Mesenteric fat pad (tissue), 1 donor: ENCODE measurements around the gene MBOAT2. TPM values are rescaled to one million over a fixed set of nuclear protein-coding genes. Genes with fewer than 3 reads are reported as not detected.
"Not testable (repeated sequence)": the region's sequence is repeated elsewhere in the genome, so short reads cannot be mapped to it uniquely, and the experiment has no call there.

Source experiments
- DNase-seq: peaks from one replicate; pipeline ENCODE4 v3.0.0-alpha.2; 2020; ENCODE audit warnings: low spot score
- total RNA-seq: library from RNA; stranded (reverse); fragmentation: NEBNext Ultra II Directional; extraction: Animal tissue kit (Norgen Biotek cat#: 25700); gene quantifications from one replicate; pipeline ENCODE4 v1.2.1, GENCODE V29; 2021
- donor health status: DM: yes; HTN: yes; CAD: no.

MBOAT2 gene
- total RNA-seq, 1 donor from 2014 or later = 5.5 TPM

DNA sequence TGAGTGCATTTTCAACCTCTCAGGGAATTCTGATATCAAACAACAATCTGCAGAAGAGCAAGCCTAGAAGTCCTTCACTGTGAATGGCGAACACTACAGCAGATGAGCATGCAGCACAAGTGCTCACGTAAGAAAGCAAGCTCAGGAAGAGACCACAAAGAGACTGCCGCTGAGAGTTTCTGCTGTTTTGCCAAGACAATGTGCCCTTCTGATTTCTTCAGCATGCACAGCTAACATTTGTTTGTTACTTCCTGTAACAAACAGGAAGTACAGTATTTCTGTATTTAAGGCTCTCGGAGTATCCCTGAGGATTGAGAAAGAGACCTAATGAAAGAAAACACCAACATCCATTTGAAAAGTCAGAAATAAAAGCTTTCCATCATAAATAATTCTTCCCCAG lies 45.9 kb downstream of the MBOAT2 start:
- no peak for DNase-seq

DNA sequence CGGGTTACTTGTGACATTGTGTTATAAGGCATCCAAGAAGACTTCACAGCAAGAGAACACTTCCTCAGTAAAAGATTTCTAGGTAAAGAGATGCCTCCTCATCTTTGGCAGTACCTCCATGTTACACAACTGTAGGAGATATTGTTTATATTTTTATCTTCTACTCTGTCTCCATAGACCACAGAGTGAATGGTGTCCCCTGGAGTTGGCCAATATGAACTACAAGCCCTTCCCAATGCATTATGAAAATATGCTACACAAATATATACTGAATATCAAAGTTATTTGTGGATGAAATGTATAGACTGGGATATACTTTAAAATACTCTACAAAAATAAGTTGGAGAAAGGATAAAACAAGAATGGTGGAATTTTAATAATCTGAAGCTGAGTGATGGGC lies 46.7 kb downstream of the MBOAT2 start:
- DNase-seq = no peak

DNA sequence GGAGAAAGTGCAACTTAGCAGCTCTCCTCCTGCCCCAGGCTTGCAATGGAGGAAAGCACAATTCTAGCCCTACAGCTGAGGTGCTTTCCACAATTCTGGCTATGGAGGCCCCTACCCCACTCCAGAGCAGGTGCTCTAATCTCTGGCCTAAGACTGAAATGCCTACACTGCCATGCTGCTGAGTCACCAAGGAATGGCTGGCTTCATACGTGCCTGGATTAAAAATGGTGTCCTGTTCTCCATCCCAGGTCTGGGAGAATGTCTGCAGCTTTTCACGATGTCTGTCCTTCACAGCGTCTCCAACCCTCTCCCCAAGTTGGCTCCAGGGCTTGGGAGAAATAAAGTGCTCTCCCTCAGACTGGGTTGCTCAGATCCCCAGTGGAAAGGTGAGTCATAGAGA lies 48.5 kb downstream of the MBOAT2 start:
- no peak for DNase-seq

DNA sequence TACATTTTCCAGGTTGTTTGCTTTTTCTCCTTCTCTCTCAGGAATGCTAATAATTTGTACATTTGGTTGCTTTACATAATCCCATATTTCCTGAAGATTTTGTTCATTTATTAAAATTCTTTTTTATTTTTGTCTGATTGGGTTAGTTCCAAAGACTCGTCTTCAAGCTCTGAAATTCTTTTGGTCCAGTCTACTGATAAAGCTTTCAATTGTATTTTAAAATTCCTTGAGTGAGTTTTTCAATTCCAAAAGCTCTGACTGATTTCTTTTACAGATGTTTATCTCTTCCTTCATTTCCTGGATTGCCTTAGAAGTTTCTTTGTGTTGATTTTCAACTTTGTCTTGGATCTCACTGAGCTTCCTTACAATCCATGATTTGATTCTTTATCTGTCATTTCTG lies 50.0 kb downstream of the MBOAT2 start:
- DNase-seq = no peak

DNA sequence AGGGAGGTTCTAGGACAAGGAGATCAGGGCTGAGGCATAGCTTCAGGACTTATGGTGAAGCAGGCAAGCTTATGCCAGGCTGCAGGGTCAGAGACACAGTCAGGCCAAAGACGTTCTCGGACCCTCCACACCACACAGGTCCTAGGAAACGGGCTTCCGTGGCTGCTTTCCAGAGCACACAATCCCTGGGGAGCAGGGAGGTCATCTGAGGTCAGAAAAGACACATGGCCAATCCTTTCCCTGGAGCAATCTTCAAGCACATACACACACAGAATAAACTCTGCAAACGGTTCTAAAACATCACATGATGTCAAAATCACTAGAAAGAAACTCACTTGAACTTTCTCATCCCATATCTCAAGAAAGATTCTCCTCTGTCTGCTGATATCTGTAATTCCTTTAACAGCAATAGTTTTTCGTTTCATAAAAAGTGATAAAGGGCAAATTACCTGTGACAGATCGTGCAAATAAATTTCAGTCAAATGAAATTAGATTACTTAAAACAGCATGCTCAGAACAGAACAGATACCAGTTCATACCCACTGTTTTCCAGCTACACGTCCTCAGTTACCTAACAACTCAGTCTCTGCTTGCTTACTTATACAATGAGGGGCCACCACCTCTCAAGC lies 63.9 kb downstream of the MBOAT2 start:
- DNase-seq = no peak

DNA sequence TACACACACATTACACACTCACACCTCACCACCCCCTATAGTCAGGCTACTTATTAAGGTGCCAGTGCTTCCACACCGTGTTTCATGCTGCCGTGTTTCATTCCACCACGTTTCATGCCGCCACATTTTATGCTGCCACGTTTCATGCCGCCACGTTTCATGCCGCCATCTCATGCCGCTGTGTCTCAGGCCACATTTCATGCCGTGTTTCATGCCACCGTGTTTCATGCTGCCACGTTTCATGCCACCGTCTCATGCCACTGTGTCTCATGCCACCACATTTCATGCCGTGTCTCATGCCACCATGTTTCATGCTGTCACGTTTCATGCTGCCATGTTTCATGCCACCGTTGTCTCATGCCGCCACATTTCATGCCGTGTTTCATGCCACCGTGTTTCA lies 65.1 kb downstream of the MBOAT2 start:
- no peak for DNase-seq

DNA sequence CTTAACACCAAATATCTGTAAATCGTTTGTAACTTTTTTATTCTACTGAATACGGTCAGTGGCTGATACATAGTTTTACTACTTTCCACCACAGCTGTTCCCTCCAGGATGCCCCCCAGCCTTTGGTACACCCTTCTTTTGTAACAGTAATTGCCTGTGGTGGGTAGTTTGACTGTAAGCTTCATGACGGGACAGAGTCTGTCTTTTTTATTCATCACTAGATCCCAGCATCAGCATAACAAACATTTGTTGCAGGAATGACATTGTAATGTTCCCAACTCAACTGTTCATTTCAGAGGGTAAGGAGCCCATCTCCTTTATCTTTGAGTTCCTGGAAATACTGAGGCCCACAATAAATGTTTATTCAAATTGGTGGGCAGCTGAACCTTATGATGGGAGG lies 67.5 kb downstream of the MBOAT2 start:
- no peak for DNase-seq

GRCh38 chr2:8934338-8934737 lies 69.1 kb downstream of the MBOAT2 start:
- DNase-seq = no peak

DNA sequence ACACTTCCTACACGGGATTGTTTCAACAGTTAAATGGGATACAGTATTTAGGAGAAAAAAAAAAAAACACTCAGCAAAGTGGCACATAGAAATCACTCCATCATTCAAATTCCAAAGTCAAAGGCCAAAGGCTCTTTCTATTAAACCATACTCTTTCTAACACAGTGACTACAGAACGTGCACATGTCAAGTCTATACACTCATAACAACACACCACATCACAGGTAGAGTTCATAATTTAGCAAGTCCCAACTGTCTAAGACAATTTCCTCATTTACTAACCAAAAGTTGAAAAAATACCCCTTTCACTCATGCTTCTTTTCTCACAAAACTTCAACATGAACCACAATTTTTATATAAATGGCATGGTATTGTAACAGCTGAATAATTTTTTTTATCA lies 70.8 kb downstream of the MBOAT2 start:
- DNase-seq = no peak

DNA sequence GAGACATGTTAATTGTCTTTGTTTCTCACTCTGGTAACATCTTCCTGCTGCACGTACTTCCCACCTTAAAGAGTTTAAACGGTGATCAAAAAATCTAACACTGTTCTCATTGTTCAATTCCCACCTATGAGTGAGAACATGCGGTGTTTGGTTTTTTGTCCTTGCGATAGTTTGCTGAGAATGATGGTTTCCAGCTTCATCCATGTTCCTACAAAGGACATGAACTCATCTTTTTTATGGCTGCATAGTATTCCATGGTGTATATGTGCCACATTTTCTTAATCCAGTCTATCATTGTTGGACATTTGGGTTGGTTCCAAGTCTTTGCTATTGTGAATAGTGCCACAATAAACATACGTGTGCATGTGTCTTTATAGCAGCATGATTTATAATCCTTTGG lies 73.3 kb downstream of the MBOAT2 start:
- DNase-seq = not testable (repeated sequence)

- DNase-seq = no peak
These were observed 74.4 kb downstream of the MBOAT2 start for GRCh38 chr2:8929128-8929527.

GRCh38 chr2:8927510-8928455 lies 75.7 kb downstream of the MBOAT2 start:
- no peak for DNase-seq

GRCh38 chr2:8926356-8926755 lies 77.1 kb downstream of the MBOAT2 start:
- DNase-seq = no peak

DNA sequence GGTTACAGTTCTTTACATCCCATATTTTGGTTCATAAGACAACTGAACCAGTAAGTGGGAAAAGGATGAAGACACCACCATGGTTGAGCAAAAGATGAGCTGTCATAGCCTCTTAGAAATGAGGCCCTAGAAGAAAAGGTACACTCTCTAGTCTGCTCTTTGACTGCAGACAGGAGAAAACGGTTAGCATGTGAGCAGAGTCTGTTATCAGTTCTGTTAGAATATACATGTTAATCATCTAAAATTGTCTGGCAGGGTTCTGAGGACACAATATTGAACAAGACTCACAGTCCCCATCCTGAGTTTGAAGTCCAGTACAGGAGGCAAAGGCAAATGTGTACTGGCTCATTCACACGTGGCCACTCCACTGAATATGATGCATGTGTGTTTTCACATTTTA lies 78.1 kb downstream of the MBOAT2 start:
- DNase-seq = no peak

DNA sequence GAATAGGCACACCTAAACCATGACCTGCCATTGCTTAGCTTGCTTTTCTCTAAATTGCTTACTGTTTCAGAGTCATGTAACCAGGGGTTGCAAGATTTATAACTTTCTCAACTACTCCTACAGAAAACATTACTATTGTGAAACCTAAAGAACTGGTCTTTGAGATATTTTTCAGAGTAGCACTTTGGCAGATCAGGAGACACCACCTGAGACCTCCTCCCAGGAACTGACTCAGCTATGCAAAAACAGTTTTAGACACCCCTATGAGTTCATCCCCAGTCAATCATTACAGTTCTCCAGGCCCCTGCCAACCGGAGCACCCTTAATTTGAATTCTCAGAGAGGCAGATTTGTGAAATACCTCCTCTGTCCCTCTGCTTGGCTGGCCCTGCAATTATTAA lies 80.3 kb downstream of the MBOAT2 start:
- DNase-seq = no peak

DNA sequence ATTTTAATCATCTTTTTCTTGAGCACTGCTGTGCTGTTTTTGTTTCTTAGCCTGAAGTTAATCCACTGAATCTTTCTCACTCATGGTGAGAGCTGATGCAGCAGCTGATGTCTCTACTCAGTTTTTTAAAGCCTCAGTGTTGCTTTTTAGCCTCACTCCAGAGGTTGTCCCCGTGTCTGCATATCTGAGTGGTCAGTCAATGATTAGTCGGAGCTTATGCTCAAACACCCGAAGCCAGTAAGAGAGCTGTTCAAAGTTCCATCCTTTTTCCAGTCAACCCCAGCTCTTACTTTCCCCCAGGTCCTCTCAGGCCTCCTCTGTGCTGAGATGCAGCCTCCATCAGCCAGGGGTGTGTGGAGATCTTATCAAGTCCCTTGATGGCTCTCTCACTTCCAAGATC lies 81.1 kb downstream of the MBOAT2 start:
- DNase-seq = no peak

DNA sequence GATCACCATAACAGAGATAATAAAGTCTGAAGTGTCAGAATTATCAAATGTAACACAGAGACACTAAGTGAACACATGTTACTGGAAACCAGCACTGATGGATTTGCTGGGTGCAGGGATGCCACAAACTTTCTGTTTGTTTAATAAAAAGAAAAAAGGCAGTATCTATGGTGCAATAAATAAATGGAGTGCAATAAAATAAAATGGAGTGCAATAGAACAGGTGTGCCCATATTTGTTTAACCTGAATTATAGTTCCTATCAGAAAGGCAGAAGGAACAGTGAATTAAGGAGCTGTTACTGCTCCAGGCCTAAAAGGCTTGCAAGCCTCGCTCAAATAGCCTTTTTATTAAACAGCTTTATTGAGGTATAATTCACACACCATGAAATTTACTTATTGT lies 85.1 kb downstream of the MBOAT2 start:
- DNase-seq = no peak

- no peak for DNase-seq
These were observed 87.5 kb downstream of the MBOAT2 start for GRCh38 chr2:8915941-8916340.

- not testable (repeated sequence) for DNase-seq
These were observed 89.7 kb downstream of the MBOAT2 start for GRCh38 chr2:8913767-8914166.

- no peak for DNase-seq
These were observed 95.7 kb downstream of the MBOAT2 start for GRCh38 chr2:8907764-8908288.

DNA sequence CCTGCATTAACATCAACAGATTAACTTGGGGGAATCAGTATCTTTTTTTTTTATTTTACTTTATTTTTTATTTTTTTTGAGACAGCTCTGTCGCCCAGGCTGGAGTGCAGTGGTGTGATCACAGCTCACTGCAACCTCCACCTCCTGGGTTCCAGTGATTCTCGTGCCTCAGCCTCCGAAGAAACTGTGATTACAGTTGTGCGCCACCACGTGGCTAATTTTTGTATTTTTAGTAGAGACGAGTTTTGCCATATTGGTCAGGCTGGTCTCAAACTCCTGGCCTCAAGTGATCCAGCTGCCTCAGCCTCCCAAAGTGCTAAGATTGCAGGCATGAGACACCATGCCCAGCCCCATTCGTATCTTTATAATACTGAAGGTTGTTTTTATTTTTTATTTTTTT lies 99.6 kb downstream of the MBOAT2 start:
- DNase-seq = not testable (repeated sequence)

DNA sequence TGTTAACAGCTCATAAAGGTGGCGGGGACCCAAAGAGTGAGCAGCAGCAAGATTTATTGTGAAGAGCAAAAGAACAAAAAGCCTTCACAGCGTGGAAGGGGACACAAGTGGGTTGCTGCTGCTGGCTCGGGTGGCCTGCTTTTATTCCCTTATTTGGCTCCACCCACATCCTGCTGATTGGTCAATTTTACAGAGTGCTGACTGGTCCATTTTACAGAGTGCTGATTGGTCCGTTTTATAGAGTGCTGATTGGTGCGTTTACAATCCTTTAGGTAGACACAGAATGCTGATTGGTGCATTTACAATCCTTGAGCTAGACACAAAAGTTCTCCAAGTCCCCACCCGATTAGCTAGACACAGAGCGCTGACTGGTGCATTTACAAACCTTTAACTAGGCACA lies 100.7 kb downstream of the MBOAT2 start:
- not testable (repeated sequence) for DNase-seq
